Measurements from ENCODE around the gene EIF4A3. TPM values are rescaled to one million over a fixed set of nuclear protein-coding genes. Genes with fewer than 3 reads are reported as not detected.

Gene EIF4A3
- total RNA-seq, 1 donor from 2014 or later: 78.9 TPM

GRCh38 chr17:80087346-80088265 is 59.3 kb downstream of the EIF4A3 start:
- Histone ChIP-seq H3K4me3 (no peak overlapping the region), H3K9me3 (no peaks in the 10 kb centered on the region), H3K36me3 (no peaks in the 10 kb centered on the region), H3K27ac (no peak overlapping the region), H3K4me1 (no peaks in the 10 kb centered on the region), H3K27me3 (no peaks in the 10 kb centered on the region)
- TF ChIP-seq CTCF (IDR thresholded peaks at IDR 0.05): no peak
- intact Hi-C loops (cut with DNase I): no loop called here
- no peak for DNase-seq (ENCODE audit: low spot score in 2 of 2)

DNA sequence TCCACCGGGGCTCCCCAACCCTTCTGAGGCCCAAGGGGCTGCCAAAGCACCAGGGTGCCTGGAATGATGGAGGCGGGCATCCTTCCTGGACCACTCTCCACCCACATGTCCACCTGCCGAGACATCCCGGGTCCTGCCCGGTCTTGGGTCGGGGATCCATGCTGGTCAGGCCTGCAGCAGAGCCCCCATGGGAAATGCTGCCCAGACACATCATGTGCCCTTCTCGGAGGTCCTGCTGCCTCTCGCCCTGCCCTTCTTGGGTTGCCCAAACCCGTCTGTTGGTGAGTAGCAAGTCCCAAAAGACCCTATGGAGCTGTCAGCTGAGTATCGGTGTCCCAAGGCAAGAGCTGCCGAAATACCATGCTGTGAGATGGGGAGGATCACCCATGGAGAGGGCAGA is 60.3 kb downstream of the EIF4A3 start:
- H3K36me3 ChIP-seq: no peaks in the 10 kb centered on the region
- intact Hi-C loops (cut with DNase I): no loop called here
- no peak for TF ChIP-seq CTCF (IDR thresholded peaks at IDR 0.05)

GRCh38 chr17:80086081-80086480 is 60.8 kb downstream of the EIF4A3 start:
- Histone ChIP-seq H3K9me3 (no peaks in the 10 kb centered on the region), H3K27me3 (no peaks in the 10 kb centered on the region), H3K4me1 (peaks cover 0 to 3% of the 10 kb centered on the region in 2 donors), H3K36me3 (no peaks in the 10 kb centered on the region), H3K27ac (no peak overlapping the region), H3K4me3 (no peak overlapping the region)
- intact Hi-C loops (cut with DNase I): no loop called here
- DNase-seq (ENCODE audit: low spot score in 2 of 2): no peak
- TF ChIP-seq CTCF (IDR thresholded peaks at IDR 0.05): no peak

More for the DNA sequence above, 60.3 kb downstream of the EIF4A3 start:
- H3K27me3 ChIP-seq: no peaks in the 10 kb centered on the region
- no peak overlapping the region for H3K4me3 ChIP-seq
- no peaks in the 10 kb centered on the region for H3K9me3 ChIP-seq
- no peak for DNase-seq (ENCODE audit: low spot score in 2 of 2)
- H3K4me1 ChIP-seq: peaks cover 0 to 3% of the 10 kb centered on the region in 2 donors
- H3K27ac ChIP-seq: no peak overlapping the region

- Histone ChIP-seq H3K4me1 (peaks cover 0 to 3% of the 10 kb centered on the region in 2 donors), H3K27me3 (no peaks in the 10 kb centered on the region), H3K4me3 (no peak overlapping the region), H3K27ac (no peak overlapping the region), H3K9me3 (no peaks in the 10 kb centered on the region), H3K36me3 (no peaks in the 10 kb centered on the region)
- intact Hi-C loops (cut with DNase I): no loop called here
- TF ChIP-seq CTCF (IDR thresholded peaks at IDR 0.05): no peak
- DNase-seq (ENCODE audit: low spot score in 2 of 2): no peak
Observed at GRCh38 chr17:80084773-80085172, 62.2 kb downstream of the EIF4A3 start.

Other genes with a start within 250 kb of the EIF4A3 start
- gene TBC1D16, start 111.3 kb downstream of the EIF4A3 start, total RNA-seq: 55.6 TPM
- gene CCDC40, start 110.5 kb downstream of the EIF4A3 start, total RNA-seq: 5.4 TPM
- 91.6 TPM for gene GAA, start 45.5 kb downstream of the EIF4A3 start, total RNA-seq
- gene CARD14, start 22.9 kb upstream of the EIF4A3 start, total RNA-seq: 1.1 TPM
- 50.9 TPM for gene SGSH, start 73.2 kb upstream of the EIF4A3 start, total RNA-seq
- 25.8 TPM for gene SLC26A11, start 73.3 kb upstream of the EIF4A3 start, total RNA-seq
- gene RNF213, start 113.7 kb upstream of the EIF4A3 start, total RNA-seq: 155 TPM